Measurements from ENCODE around the gene ZNF718.
"Not testable (repeated sequence)": the region's sequence is repeated elsewhere in the genome, so short reads cannot be mapped to it uniquely, and the experiment has no call there.

Gene ZNF718

DNA sequence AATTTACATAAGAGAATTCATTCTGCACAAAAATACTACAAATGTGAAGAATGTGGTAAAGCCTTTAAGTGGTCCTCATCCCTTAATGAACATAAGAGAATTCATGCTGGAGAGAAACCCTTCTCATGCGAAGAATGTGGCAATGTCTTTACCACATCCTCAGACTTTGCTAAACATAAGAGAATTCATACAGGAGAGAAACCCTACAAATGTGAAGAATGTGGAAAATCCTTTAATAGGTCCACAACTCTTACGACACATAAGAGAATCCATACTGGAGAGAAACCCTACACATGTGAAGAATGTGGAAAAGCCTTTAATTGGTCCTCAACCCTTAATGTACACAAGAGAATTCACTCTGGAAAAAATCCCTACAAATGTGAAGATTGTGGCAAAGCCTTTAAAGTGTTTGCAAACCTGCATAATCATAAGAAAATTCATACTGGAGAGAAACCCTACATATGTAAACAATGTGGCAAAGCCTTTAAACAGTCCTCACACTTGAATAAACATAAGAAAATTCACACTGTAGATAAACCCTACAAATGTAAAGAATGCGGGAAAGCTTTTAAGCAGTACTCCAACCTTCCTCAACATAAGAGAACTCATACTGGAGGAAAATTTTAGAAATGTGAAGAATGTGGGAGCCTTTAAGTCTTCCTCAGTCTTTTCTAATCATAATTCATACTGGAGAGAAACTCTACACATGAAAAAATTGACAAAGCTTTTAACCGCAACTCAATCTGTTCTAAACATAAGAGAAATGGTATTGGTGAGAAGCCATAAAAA is 37.4 kb downstream of the ZNF718 start:
- ATAC-seq: no peak
- no peak for DNase-seq

DNA sequence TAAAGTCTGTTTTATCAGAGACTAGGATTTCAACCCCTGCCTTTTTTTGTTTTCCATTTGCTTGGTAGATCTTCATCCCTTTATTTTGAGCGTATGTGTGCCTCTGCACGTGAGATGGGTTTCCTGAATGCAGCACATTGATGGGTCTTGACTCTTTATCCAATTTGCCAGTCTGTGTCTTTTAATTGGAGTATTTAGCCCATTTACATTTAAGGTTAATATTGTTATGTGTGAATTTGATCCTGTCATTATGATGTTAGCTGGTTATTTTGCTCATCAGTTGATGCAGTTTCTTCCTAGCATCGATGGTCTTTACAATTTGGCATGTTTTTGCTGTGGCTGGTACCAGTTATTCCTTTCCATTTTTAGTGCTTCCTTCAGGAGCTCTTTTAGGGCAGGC is 45.3 kb downstream of the ZNF718 start:
- not testable (repeated sequence) for DNase-seq, ATAC-seq

- not testable (repeated sequence) for DNase-seq, ATAC-seq
These were observed 47.0 kb downstream of the ZNF718 start for GRCh38 chr4:171318-171717.

GRCh38 chr4:173666-174314 is 49.5 kb downstream of the ZNF718 start:
- no peak for DNase-seq
- no peak for ATAC-seq

- ATAC-seq (no peak), DNase-seq (no peak)
These were observed 51.7 kb downstream of the ZNF718 start for GRCh38 chr4:175986-176385.

GRCh38 chr4:176995-177394 is 52.7 kb downstream of the ZNF718 start:
- peak; percentile 19 for ATAC-seq
- no peak for DNase-seq

DNA sequence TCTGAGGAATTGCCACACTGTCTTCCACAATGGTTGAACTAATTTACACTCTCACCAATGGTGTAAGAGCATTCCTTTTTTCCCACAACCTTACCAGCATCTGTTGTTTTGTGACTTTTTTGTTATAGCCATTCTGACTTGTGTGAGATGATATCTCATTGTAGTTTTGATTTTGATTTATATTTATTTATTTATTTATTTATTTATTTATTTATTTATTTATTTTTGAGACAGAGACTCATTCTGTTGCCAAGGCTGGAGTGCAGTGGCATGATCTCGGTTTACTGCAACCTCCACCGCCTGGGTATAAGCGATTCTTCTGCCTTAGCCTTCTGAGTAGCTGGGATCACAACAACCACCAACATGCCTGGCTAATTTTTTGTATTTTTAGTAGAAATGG is 57.9 kb downstream of the ZNF718 start:
- not testable (repeated sequence) for ATAC-seq, DNase-seq

DNA sequence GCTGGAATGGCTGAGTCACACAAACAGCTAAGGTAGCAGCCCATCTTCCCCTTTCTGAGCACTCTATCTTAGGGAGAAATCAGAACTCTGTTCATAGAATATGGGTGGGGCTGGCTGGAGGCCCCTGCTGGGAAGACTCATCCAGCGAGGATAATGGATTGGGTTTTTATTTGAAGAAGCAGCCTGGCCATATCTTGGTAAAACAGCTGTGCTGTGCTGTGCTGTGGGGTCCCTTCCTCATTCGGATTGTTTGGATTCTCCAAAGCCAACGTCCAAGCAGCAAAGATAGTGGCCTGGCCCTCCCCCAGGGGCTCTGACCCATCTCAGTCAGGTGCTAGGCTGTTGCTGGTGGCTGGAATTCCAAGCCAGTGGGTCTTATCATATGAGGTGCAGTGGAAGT is 63.8 kb downstream of the ZNF718 start:
- DNase-seq: no peak
- no peak for ATAC-seq

DNA sequence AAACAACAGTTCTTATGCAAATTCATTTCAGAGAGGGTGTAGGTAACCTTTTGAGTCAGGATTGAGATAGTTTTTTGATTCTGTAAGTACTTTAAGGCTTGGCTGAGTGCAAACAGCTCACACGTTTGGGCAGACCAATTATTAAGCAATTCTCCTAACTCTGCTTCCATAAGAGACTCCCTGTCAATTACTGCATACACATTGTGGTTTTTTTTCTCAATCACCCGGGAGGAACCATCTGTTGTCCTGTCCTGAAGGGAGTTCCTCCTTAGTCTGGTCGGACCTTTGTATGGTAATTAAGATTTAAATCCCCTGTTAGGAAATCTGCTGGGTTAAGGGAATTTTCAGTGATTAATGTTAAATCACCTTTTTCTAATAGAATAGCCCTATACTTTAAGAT is 70.9 kb downstream of the ZNF718 start:
- not testable (repeated sequence) for ATAC-seq, DNase-seq

DNA sequence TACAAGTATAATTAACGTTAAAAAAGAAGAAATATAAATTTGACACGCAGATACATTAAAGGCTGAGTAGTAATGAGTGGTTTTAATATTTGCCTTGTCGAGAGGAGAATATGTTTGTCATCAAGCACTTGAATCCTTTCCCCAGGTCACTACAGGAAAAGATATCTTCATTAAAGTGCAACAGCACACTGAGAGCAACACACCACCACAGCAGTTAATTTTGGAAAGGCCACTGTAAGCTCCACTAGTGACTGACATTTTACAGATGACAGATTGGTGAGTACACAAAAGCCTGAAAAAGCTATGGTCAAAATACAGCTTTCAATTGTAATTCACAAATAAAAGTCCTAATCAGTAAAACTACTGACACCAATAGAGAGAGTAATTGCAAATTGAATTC is 76.6 kb downstream of the ZNF718 start:
- DNase-seq: no peak
- no peak for ATAC-seq

- ATAC-seq, DNase-seq: not testable (repeated sequence)
These were observed 78.5 kb downstream of the ZNF718 start for GRCh38 chr4:202822-203221.

GRCh38 chr4:205097-205756 is 80.9 kb downstream of the ZNF718 start:
- no peak for ATAC-seq

DNA sequence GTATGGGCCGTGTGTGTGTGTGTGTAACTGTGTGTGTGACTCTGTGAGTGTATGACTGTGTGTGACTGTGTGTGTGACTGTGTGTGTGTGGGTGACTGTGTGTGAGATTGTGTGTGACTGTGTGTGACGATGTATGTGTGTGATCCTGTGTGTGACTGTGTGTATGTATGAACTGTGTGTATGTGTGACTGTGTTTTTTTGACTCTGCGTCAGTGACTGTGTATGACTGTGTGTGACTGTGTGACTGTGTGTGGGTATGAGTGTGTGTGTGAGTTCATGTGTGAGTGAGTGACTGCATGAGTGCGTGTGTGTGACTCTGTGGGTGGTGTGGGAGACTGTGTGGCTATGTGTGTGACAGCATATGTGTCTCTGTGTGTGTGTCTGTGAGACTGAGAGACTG is 81.8 kb downstream of the ZNF718 start:
- DNase-seq (no peak), ATAC-seq (no peak)

More at GRCh38 chr4:205097-205756, 80.9 kb downstream of the ZNF718 start:
- no peak for DNase-seq

DNA sequence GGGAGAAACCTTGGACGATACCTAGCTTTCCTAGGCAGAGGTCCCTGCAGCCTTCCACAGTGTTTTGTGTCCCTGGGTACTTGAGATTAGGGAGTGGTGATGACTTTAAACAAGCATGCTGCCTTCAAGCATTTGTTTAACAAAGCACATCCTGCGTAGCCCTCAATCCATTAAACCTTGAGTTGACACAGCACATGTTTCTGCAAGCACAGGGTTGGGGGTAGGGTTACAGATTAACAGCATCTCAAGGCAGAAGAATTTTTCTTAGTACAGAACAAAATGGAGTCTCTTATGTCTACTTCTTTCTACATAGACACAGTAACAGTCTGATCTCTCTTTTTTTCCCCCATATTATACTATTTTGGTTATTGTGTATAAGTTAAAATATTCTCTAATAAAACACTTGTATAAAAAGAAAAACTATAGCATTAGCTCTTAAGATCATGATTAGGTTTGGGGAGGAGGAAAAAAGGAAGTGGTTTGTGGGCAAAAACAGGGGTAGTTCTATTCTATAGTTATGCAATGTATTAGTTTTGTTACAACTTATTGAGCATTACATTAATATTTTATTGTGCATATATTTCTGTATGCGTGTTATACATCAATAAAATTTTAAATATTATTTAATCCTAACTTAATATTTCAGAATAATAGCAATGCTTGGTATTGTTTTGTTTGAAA is 84.3 kb downstream of the ZNF718 start:
- DNase-seq, ATAC-seq: not testable (repeated sequence)

- peak; percentile 53 for ATAC-seq
These were observed 86.8 kb downstream of the ZNF718 start for GRCh38 chr4:211033-211511.

GRCh38 chr4:212438-213188 is 88.3 kb downstream of the ZNF718 start:
- ATAC-seq: peak; percentile 28
- no peak for DNase-seq

More at GRCh38 chr4:211033-211511, 86.8 kb downstream of the ZNF718 start:
- DNase-seq: peak; percentile 16

DNA sequence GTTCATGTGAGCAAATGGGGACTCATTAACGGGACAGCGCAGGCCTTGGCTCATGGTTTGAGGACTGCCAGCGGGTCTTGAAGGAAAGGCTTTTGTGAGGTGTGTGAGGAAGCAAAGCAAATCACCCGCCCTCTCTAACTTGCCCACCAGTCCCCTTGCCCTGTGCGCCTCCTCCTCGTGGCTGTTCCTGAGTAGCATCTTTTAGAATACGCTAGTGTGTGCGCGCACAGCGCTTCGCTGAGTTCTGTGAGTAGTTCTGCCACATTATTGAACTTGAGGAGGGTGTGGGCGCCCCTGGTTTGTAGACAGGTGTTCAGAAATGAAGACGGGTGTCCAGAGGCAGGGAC is 88.9 kb downstream of the ZNF718 start:
- not testable (repeated sequence) for ATAC-seq, DNase-seq

All from stimulated activated naive CD8-positive, alpha-beta T cell treated with anti-CD3 and anti-CD28 coated beads, Interleukin-15, Interleukin-2, amounts not matched to agents 100 U/mL and 50 U/mL, for 24 hours (primary cell).